IPS-18a (cell line): ENCODE results near the gene CHRNA10.

Experiments used
- H3K27ac ChIP-seq: one replicate; pipeline ENCODE4 v1.5.1; 2013; ENCODE audit warnings: low read length
- H3K27me3 ChIP-seq: one replicate; pipeline ENCODE4 v1.6.1; 2013; ENCODE audit warnings: mild to moderate bottlenecking, low read length; ENCODE audit not compliant: control insufficient read depth, insufficient read depth
- H3K36me3 ChIP-seq: one replicate; pipeline ENCODE4 v1.6.1; 2013; ENCODE audit warnings: low read depth, low read length; ENCODE audit not compliant: control insufficient read depth
- H3K4me1 ChIP-seq: one replicate; pipeline ENCODE4 v1.6.1; 2013; ENCODE audit warnings: low read depth, low read length; ENCODE audit not compliant: control insufficient read depth
- H3K4me3 ChIP-seq: one replicate; pipeline ENCODE4 v1.5.1; 2013; ENCODE audit warnings: low read length
- H3K9ac ChIP-seq: one replicate; pipeline ENCODE4 v1.6.1; 2013; ENCODE audit warnings: mild to moderate bottlenecking, low read length, moderate library complexity
- H3K9me3 ChIP-seq: one replicate; pipeline ENCODE4 v1.6.1; 2013; ENCODE audit warnings: low read depth, low read length; ENCODE audit not compliant: control insufficient read depth

CHRNA10 gene

GRCh38 chr11:3684129-3684818 is 13.1 kb upstream of the CHRNA10 start:
- Histone ChIP-seq H3K9ac (no peak overlapping the region), H3K27ac (no peak overlapping the region), H3K9me3 (no peaks in the 10 kb centered on the region), H3K27me3 (no peaks in the 10 kb centered on the region), H3K4me1 (no peaks in the 10 kb centered on the region), H3K4me3 (no peak overlapping the region), H3K36me3 (peaks cover 85% of the 10 kb centered on the region)

- H3K36me3 ChIP-seq = peaks cover 93% of the 10 kb centered on the region
- no peaks in the 10 kb centered on the region for H3K4me1 ChIP-seq
- no peak overlapping the region for H3K9ac ChIP-seq
- H3K27ac ChIP-seq = no peak overlapping the region
- no peaks in the 10 kb centered on the region for H3K27me3 ChIP-seq
- H3K4me3 ChIP-seq = no peak overlapping the region
- no peaks in the 10 kb centered on the region for H3K9me3 ChIP-seq
Measured at GRCh38 chr11:3683039-3683438, 11.9 kb upstream of the CHRNA10 start.

- H3K36me3 ChIP-seq = peaks cover 95% of the 10 kb centered on the region
- no peak overlapping the region for H3K9ac ChIP-seq
- no peaks in the 10 kb centered on the region for H3K4me1 ChIP-seq
- no peak overlapping the region for H3K4me3 ChIP-seq
- no peak overlapping the region for H3K27ac ChIP-seq
- H3K27me3 ChIP-seq = no peaks in the 10 kb centered on the region
- no peaks in the 10 kb centered on the region for H3K9me3 ChIP-seq
Measured at GRCh38 chr11:3679077-3679476, 7.9 kb upstream of the CHRNA10 start.

GRCh38 chr11:3675971-3676370 is 4.8 kb upstream of the CHRNA10 start:
- H3K4me1 ChIP-seq = no peaks in the 10 kb centered on the region
- no peak overlapping the region for H3K9ac ChIP-seq
- no peaks in the 10 kb centered on the region for H3K9me3 ChIP-seq
- H3K36me3 ChIP-seq = peaks cover 76% of the 10 kb centered on the region
- no peak overlapping the region for H3K4me3 ChIP-seq
- no peaks in the 10 kb centered on the region for H3K27me3 ChIP-seq
- H3K27ac ChIP-seq = no peak overlapping the region

GRCh38 chr11:3674189-3674588 is 3.0 kb upstream of the CHRNA10 start:
- no peak overlapping the region for H3K4me3 ChIP-seq
- H3K9me3 ChIP-seq = no peaks in the 10 kb centered on the region
- no peak overlapping the region for H3K9ac ChIP-seq
- H3K36me3 ChIP-seq = peaks cover 58% of the 10 kb centered on the region
- H3K27me3 ChIP-seq = no peaks in the 10 kb centered on the region
- no peaks in the 10 kb centered on the region for H3K4me1 ChIP-seq
- no peak overlapping the region for H3K27ac ChIP-seq

- no peaks in the 10 kb centered on the region for H3K27me3 ChIP-seq
- no peak overlapping the region for H3K9ac ChIP-seq
- H3K4me3 ChIP-seq = no peak overlapping the region
- H3K36me3 ChIP-seq = peaks cover 15% of the 10 kb centered on the region
- H3K4me1 ChIP-seq = no peaks in the 10 kb centered on the region
- no peaks in the 10 kb centered on the region for H3K9me3 ChIP-seq
- no peak overlapping the region for H3K27ac ChIP-seq
Measured at GRCh38 chr11:3669742-3670183, 1.4 kb downstream of the CHRNA10 start.

GRCh38 chr11:3669128-3669527 is 2.1 kb downstream of the CHRNA10 start:
- H3K27me3 ChIP-seq = no peaks in the 10 kb centered on the region
- H3K27ac ChIP-seq = no peak overlapping the region
- H3K4me1 ChIP-seq = no peaks in the 10 kb centered on the region
- peaks cover 9% of the 10 kb centered on the region for H3K36me3 ChIP-seq
- no peak overlapping the region for H3K4me3 ChIP-seq
- no peaks in the 10 kb centered on the region for H3K9me3 ChIP-seq
- no peak overlapping the region for H3K9ac ChIP-seq

- Histone ChIP-seq H3K9me3 (no peaks in the 10 kb centered on the region), H3K9ac (no peak overlapping the region), H3K27ac (no peak overlapping the region), H3K4me1 (no peaks in the 10 kb centered on the region), H3K27me3 (no peaks in the 10 kb centered on the region), H3K4me3 (no peak overlapping the region), H3K36me3 (peaks cover 1% of the 10 kb centered on the region)
Measured at GRCh38 chr11:3667149-3668035, 3.8 kb downstream of the CHRNA10 start.

- H3K27ac ChIP-seq = no peak overlapping the region
- no peaks in the 10 kb centered on the region for H3K27me3 ChIP-seq
- H3K9me3 ChIP-seq = no peaks in the 10 kb centered on the region
- H3K36me3 ChIP-seq = no peaks in the 10 kb centered on the region
- H3K4me3 ChIP-seq = no peak overlapping the region
- H3K4me1 ChIP-seq = no peaks in the 10 kb centered on the region
- H3K9ac ChIP-seq = no peak overlapping the region
Measured at GRCh38 chr11:3666023-3666530, 5.1 kb downstream of the CHRNA10 start.

- Histone ChIP-seq H3K9ac (no peak overlapping the region), H3K9me3 (no peaks in the 10 kb centered on the region), H3K27me3 (no peaks in the 10 kb centered on the region), H3K36me3 (no peaks in the 10 kb centered on the region), H3K27ac (no peak overlapping the region), H3K4me3 (no peak overlapping the region), H3K4me1 (no peaks in the 10 kb centered on the region)
Measured at GRCh38 chr11:3665336-3666022, 5.7 kb downstream of the CHRNA10 start.

GRCh38 chr11:3664032-3664630 is 7.1 kb downstream of the CHRNA10 start:
- H3K27ac ChIP-seq = no peak overlapping the region
- H3K27me3 ChIP-seq = no peaks in the 10 kb centered on the region
- H3K36me3 ChIP-seq = no peaks in the 10 kb centered on the region
- no peak overlapping the region for H3K9ac ChIP-seq
- H3K4me3 ChIP-seq = no peak overlapping the region
- H3K9me3 ChIP-seq = no peaks in the 10 kb centered on the region
- no peaks in the 10 kb centered on the region for H3K4me1 ChIP-seq
